Activated CD4-positive, alpha-beta T cell treated with anti-CD3 and anti-CD28 coated beads, Interleukin-2, Interleukin-4, amounts not matched to agents 100 ng/mL and 50 ng/mL, durations not matched to agents 16 hours and 8 hours (primary cell): ENCODE results near the gene VARS1.
"Not testable (repeated sequence)": the region's sequence is repeated elsewhere in the genome, so short reads cannot be mapped to it uniquely, and the experiment has no call there.

Experiments used
- DNase-seq: peaks from one replicate; pipeline ENCODE4 v3.0.0-alpha.2; 2020; ENCODE audit warnings: low spot score

The VARS1 gene

DNA sequence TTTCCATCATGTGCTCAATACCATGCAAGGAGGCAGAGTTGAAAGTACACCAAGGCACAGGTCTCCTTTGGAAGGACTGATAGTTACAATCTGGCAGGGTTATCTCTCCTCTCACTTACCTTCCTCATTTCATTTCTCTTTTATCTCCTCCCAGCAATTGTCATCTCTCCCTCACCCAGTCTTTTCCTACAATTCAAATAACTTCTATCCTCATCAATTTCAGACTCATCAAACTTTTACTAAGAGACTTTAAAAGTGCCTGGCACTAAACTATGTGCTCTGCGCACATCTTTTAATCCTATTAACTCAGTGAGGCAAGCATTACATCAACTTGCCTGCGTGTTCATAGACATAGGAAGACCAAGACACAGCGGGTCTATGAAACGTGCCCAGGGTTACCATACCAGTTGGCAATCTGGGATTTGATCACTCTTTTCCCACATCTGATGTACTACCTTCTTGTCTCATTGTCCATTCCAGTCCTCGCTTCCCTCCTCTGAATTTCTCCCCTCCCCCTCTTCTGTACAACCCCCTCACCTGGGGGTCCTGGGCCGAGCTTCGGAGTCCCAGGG, 1.2 kb downstream of the VARS1 start:
- peak; percentile 28 for DNase-seq

DNA sequence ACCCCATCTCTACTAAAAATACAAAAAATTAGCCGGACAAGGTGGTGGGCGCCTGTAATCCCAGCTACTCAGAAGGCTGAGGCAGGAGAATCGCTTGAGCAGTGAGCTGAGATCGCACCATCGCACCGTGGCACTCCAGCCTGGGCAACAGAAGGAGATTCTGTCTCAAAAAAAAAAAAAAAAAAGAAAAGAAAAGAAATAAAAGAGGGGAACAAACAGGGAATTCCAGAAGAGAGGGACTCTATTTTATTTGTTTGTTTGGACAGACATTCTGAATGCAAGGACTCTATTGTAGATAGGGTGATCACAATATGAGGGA, 1.7 kb downstream of the VARS1 start:
- not testable (repeated sequence) for DNase-seq

DNA sequence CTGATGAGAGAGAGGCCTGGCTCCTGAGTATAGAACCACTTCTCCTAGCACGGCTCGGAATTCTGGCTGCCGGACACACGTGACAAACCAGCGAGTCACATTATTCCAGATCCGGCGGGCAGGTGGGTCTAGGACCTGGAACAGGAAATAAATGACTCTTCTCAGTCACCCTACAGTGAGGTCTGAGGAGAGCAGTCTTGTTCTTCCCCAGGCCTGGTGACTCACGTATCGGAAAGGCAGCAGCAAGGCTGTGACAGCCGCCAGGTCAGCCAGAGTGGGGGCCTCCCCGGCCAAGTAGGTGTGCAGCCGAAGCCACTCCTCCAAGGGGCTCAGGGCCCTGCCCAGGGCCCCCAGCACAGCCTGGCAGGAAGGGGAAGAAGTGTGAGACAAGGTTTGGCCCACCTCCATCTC, 2.8 kb downstream of the VARS1 start:
- DNase-seq: no peak

DNA sequence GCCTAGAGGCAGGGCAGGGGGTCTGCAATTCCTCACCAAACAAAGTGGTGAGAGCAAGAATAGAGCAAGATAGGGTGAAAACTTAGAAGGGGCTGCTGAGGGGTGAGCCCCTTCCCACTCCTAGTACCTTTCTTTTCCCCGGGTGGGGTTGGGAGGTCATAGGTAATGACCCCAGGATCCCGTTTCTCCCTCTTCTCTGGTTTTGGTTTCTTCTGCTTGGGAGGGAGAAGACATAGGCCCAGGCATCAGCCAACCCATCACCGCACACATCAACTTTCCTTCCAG, 3.5 kb downstream of the VARS1 start:
- no peak for DNase-seq

DNA sequence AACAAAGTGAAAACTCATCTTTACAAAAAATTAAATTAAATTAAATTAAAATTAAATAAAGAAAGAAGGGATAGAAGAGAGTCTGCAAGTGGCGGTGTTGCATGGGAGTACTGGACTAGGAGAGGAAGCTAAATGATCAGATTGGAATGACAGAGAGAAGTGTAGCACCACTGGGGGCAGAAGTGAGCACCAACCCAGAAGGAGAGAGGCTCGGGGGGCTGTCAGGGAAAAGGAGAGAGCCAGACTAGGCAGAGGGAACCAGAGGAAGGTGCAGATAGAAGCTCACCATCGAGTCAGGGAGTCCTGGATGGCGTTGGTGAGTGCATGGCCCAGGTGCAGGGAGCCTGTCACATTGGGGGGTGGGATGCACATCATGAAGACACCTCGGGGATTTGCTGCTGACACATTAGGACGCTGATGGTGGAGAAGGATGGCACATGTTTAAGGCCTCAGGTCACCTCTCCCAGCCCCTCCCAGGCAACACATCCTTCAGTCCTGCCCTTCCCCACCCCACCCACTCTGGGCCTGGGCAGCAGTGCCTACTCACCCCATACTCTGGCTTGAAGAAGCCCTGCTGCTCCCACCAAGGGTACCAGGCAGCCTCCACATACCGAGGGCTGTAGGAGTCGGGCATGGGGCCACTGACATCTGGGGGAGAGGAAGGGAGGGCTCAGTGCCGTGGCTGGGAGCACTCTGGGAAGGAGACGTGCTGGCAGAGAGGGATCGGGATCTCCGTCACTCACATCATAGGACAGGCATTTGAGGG, 4.0 kb downstream of the VARS1 start:
- peak; percentile 49 for DNase-seq

DNA sequence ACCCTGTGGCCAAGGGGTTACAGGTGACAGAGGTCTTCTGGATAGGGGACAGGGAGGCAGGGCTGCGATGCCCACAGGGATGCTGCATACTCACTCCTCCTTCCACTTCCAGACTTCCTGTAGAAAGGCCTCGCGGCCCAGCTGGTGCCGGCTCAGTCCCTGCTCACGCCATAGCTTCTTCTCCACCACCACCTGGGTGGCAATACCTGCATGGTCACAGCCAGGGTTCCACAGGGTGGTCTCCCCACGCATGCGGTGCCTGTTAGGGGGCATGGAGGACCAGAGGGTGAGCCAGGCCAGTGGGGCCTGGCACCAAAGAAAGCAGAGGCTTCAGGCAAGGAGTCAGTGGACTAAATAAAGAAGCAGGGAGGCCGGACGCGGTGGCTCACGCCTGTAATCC, 10.1 kb downstream of the VARS1 start:
- DNase-seq: no peak

DNA sequence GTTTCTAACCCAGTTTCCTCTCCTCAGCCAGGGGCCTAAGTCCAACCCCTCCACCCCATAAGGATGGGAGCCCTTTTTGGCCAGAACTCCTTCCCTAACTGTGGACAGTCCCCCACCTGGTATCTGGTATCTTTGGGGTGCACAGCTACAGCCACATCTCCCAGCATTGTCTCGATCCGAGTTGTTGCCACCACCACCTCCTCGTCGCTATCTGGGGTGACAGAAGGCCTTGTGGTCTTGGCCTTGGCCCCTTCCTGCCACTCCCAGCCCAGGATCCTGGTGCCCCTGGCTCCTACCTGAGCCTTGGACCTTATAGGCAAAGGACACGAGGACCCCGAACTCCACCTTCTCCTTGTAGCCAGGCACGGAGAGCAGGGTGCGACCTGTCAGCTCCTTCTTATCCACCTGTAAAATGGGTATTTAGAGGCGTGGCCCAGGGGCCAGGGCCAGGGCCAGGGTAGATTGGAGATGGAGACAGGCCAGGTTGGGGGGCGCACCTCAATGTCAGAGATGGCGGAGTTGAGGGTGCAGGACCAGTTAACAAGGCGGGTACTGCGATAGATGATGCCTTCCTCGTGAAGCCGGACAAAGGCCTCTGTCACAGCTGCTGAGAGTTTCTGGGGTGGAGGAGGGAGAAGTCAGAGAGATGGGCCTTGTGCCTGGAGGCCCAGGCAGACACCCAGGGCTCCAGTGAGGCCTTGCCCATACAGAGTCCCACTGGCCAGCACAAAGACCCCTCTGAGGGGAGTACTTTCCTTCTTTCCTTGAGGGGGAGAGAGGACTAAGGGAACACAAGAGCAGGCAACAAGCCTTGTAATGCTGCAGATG, 11.2 kb downstream of the VARS1 start:
- no peak for DNase-seq

DNA sequence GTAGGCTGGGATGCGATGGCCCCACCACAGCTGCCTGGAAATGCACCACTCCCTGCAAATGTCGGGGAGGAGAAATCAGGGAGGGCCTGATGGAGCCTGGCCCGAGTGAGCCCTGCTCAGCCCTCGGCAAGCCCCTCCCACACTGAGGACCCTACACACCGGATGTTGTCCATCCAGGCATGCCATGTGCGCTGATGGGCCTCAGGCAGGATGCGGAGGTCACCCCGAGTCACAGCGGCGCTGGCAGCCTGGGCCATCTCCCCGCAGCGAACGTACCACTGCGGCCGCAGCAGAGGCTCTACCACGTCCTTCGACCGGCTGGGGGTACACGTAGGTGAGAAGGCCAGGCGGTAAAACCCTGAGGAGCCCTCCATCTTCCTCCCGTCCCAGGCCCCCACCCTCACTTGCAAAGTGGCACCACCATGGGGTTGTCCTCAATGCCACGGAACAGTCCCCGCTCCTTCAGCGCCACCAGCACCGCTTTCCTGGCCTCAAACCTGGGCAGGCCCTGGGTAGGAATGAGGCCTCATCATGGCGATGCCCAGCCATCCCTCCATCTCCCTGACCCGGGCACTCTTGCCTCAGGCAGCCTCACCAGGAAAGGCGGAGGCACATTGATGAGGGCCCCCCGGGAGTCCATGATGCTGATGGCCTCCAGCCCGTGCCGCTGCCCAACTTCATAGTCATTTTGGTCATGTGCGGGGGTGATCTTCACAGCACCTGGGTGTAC, 13.3 kb downstream of the VARS1 start:
- no peak for DNase-seq

DNA sequence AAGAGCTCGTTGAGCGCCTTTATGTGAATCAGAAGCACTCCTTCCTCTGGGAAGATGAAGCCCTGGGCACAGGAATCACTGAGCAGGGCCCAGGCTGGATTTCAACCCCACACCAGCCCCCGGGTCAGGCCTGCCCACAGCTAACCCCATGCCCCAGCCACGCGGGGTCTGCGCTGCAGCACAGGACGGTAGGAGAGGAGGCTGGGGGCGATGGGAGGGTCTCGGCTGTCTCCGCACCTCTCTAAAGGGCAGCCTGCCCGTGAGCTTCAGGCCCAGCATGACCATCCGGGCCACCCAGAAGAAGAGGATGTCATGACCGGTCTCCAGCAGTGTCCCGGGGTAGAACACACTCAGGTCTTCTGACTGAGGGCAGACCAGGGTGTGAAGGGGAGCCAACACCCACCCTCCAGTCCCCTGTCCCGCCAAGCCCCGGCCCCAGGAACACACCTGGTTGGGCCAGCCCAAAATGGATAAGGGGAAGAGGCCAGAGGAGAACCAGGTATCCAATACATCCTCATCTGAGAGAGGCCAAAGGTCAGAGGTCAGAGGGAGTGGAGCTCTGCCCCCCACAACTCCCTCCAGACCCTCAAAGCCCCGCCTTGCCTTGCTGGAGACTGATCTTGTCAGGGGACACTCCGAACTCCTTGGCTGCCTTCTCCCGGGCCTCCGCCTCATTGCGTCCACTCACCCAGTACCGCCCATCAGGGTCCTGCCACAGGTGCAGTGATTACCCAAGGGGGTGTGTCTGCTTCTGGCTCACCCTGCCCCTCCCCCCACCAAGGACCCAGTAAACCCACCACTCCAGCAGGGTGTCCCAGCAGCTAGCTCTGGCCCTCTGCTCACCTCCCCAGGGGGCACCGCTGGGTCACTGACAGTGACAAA, 14.1 kb downstream of the VARS1 start:
- DNase-seq: no peak

DNA sequence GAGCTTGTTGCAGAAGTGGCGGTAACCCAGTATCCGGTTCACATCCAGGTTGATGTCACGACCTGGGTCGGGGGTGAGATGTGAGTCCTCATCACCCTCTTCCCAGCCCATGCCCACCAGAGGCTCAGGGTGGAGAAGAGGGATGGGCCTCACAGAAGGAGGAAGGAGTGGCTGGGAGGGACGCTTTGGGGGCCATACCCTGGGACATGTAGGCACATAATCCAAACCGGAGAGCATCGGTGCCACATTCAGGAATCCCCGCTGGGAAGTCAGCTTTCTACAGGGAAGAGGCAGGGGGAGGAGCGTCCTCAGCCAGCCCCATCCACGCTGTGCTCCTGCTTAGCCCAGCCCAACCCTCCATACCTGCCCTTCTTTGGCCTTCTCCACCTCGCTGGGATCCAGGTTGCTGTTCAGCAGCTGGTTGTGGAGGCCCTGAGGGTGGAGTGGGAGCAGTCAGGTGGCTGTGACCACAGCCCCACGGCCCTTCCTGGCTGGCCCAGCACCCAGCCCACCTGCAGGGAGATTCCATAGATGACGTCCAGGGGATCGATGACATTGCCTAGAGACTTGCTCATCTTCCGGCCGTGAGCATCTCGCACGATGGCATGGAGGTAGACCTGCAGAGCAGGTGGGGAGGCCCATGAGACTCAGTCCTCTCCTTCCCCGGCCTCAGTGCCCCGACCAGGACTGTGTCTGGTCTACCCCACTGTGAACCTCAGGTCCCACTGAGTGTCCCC, 14.9 kb downstream of the VARS1 start:
- DNase-seq: no peak

DNA sequence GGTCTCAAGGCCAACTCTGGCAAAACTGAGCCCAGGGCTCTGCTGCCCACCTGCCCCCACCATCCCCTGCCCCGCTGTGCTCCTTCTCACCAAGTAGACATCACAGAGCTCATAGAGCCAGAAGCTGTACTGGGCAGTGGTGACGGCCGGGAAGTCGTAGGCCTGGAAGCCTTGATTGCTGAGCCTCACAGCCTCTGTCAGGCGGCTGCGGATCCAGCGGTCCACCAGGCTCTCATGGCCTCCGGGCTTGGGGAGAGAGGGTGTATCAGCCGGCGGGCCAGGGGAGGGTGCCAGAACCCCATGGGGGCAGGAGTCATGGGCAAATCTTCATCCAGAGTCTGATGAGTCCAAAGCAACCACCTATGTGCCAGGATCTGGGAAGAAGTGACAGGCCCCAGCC, 15.6 kb downstream of the VARS1 start:
- no peak for DNase-seq

DNA sequence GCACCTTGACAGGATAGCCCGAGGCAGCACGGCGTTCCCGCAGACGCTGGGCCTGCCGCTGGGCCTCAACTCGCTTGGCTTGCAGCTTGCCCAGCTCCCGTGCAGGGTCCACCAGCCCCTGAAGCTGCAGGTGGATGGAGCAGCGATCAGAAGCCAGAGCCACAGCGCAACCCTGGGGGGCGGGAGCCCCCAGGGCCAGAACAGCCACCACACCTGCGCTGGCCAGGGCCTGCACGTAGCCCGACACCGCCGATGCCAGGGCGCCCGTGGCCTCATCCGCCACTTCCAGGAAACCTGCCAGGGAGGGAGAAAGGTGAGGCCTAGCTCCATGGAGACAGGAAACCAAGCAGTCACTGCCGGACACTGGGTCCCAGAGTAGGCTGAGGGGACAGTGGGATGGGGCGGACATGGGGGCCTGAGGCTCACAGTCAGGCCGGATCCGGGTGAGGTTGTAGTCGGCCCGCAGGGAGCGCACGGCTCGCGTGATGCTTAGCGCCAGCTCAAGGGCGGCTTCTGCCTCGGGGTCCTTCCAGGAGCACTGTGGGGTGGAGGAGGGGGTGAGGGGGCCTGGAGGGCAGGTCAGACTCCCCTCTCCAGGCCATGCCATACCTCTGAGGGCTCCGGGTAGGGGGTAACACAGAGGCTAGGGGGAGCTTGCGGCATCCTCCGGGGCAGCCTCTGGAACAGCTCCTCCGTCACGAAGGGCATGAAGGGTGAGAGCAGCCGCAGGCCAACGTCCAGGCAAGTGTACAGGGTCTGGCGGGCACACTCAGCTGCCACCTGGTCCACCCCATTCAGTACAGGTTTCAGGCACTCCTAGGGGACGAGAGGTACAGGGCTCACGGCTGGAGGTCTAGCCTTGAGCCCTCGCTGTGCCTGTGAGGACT, 16.3 kb downstream of the VARS1 start:
- DNase-seq: no peak

DNA sequence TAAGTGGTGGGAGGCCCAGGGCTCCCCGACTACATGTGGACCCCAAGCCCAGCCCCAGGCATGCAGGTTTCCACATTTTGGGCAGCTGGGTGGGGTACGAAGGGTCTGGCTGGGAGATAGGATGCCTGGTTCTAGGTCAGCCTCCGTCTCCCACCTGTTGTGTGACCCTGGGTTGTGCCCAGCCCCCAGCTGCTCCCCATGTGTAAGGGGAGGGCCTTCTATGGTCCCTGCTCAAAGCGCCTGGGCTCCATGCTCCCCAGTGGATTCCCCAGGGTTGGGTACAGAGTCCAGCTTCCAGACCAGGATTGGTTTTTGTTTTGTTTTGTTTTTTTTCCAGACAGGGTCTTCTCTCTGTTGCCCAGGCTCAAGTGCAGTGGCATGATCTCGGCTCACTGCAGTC, 17.4 kb downstream of the VARS1 start:
- DNase-seq: no peak

DNA sequence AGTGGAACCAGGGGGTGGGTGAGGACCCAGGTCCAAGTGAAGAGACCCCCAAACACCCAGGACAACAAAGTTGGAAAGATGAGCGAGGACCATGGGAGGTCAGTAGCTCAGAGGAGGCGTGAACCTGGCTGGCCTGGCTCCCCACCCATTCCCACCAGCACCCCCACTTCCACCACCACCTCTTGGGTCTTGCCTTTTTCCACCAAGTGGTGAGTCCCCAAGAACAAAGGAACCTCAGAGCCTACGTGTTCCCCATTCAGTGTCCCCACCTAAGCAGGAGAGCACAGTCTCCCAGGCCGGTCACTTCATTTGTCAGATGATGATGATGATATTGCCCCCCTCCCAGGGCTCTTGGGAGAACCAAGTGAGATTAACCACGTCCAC, 17.9 kb downstream of the VARS1 start:
- no peak for DNase-seq

DNA sequence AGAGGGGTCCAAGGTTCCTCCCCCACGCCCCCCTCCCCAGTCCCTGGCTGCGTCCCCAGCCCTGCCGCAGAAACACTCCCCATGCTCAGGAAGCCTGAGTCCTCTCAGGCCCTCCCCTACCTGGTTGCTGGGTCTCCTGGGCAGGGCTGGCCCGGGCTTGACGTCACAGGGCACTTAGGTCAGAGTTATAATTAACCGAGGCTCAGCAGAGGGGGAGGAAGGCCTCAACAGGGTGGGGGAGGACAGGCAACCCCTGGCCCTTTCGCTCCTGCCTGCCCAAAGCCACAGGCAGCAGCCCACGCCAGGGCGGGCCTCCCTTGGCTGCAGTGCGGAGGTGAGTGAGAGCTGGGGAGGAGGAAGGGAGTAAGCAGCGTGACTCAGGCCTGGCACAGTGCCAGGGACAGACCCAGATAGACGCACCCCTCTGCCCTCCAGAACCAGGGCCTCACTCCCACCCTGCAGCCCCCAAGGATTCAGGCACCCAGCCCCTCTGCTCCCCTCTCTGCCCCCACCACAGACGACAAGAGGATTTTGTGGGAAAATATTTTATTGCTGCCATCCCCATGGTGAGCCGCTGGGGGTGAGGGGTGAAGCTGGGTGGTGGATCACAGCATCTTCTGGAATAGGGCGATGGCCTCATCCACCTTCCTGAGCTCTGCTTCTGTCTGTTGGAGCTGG, 18.4 kb downstream of the VARS1 start, which contains the start of gene VWA7:
VWA7 (minus strand) TSS at position 340 of the 678 bp plus-strand sequence. CDS start 549 bp downstream, outside the sequence.
- DNase-seq: peak; percentile 69

DNA sequence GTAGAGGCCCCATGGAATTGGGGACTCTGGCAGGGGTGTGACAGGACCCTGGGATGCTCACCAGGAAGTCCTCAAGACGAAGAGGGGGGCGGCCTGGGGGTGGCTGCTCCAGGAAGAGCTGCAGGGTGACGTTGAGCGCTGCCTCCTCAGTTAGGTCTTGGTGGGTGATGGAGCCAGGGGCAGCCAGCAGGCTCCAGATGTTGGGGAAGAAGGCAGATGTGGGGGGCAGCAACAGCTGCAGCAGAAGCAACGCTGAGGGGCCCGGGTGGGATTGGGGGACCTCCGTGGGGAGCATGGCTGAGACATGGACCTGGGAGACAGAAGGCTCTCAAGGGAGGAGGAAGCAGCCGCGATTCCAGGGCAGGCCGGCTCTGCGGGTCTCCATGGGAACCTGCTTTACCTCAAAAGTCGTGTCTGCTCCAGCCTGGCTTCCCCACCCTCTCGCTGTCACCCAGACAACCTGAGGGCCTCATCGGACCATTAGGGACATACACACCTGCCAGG, 19.0 kb downstream of the VARS1 start:
- peak; percentile 11 for DNase-seq

DNA sequence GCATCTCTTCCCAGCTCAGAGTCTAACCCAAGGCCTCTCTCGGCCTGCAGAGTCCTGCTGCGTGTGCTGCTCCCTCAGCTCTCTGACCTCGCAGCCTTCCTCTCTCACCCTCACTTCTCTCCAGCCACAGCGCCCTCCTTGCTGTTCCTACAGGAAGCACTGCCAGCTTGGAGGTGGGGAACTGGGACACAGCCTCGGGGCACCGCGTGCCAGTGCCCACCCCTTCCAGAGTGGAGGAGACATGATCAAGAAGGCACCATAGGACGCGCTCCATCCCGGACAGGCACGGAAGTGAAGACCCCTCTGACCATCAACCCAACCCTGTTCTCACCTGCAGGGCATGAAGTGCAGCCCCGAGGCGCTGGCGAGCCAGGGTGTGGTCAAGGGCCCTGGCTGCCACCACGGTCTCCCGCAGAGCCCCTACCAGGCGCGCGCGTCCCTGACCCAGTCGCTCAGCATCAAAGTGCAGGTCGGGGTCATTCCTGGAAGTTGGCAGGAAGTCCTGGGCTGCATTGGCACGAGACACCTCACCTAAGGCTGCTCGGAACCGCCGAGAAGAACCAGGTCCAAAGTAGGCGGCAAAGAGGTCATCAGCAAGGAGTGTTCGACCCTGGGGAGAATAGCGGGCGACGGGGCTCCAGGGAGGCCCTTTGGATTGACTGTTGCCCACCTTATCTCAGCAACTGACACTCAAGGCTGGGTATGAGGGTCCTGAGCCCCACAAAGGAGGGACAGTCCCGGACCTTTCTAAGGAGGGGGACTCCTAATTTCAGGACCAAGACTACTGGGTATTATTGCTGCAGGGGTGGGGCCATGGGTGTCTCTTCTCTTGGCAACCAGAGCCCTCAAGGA, 19.7 kb downstream of the VARS1 start:
- no peak for DNase-seq

DNA sequence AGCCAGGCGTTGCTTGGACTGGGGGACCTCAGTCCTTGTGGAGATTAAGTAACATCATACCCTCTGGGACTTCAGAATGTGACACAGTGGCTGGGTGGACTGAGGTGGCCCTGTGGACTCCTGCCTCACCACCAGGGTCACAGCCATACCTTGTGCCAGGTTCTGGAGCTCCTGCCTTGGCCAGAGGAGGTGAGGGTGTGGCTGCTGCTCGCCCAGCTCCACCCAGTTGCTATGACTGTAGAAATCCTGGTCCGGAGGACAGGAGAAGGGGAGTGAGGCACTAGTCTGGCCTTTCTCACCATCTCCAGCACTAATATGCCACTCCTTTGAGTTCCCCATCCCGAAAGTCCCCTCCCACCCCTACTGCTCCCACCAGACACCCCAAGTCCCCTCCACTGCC, 20.4 kb downstream of the VARS1 start:
- DNase-seq: no peak
